HepG2 (cell line): ENCODE measurements around the gene CTSA. TPM values are rescaled to one million over a fixed set of nuclear protein-coding genes. Genes with fewer than 3 reads are reported as not detected.

Source experiments
- BATF2 ChIP-seq: sonication (generic); formaldehyde crosslinking; IDR thresholded peaks from 2 replicates; pipeline ENCODE4 v1.8.0; 2022; ENCODE audit warnings: mild to moderate bottlenecking, missing genetic modification reagents, moderate library complexity
- CHCHD3 ChIP-seq: sonication (generic); formaldehyde crosslinking; IDR thresholded peaks from 2 replicates; pipeline ENCODE4 v1.8.0; 2022; ENCODE audit warnings: mild to moderate bottlenecking, missing genetic modification reagents, moderate library complexity
- LBX2 ChIP-seq: sonication (generic); formaldehyde crosslinking; IDR thresholded peaks from 2 replicates; pipeline ENCODE4 v1.5.0; 2020; ENCODE audit warnings: missing genetic modification reagents, mild to moderate bottlenecking, borderline replicate concordance
- MLXIP ChIP-seq: sonication (generic); formaldehyde crosslinking; IDR thresholded peaks from 2 replicates; pipeline ENCODE4 v1.9.0; 2021; ENCODE audit warnings: missing genetic modification reagents, borderline replicate concordance
- PRDM15 ChIP-seq: sonication (generic); formaldehyde crosslinking; IDR thresholded peaks from 2 replicates; pipeline ENCODE4 v1.4.0; 2020; ENCODE audit warnings: missing genetic modification reagents
- RCOR2 ChIP-seq: IDR thresholded peaks from 2 replicates; pipeline ENCODE4 v1.6.1; 2016; ENCODE audit warnings: missing biosample characterization, missing genetic modification reagents
- SUZ12 ChIP-seq: fragments of 150-350 bp; IDR thresholded peaks from 2 replicates; pipeline ENCODE4 v1.6.1; 2014; ENCODE audit warnings: low read depth, low read length
- TBL1XR1 ChIP-seq: fragments of 150-350 bp; IDR thresholded peaks from 2 replicates; pipeline ENCODE4 v1.6.1; 2014; ENCODE audit warnings: borderline replicate concordance, low read length; ENCODE audit not compliant: partially characterized antibody
- TOPORS ChIP-seq: sonication (generic); formaldehyde crosslinking; IDR thresholded peaks from 2 replicates; pipeline ENCODE4 v1.8.0; 2023; ENCODE audit warnings: mild to moderate bottlenecking, missing genetic modification reagents
- XRCC5 ChIP-seq: fragments of 200-400 bp; formaldehyde crosslinking; optimal IDR thresholded peaks from 2 replicates; pipeline ENCODE3; 2017; ENCODE audit warnings: mild to moderate bottlenecking, low read length
- ZNF10 ChIP-seq: sonication (generic); formaldehyde crosslinking; IDR thresholded peaks from 2 replicates; pipeline ENCODE4 v1.4.0; 2020; ENCODE audit warnings: mild to moderate bottlenecking, low read depth, missing genetic modification reagents, borderline replicate concordance
- ZNF224 ChIP-seq: sonication (generic); formaldehyde crosslinking; IDR thresholded peaks from 2 replicates; pipeline ENCODE4 v1.5.0; 2020; ENCODE audit warnings: mild to moderate bottlenecking, missing genetic modification reagents
- ZNF256 ChIP-seq: sonication (generic); formaldehyde crosslinking; conservative IDR thresholded peaks from 2 replicates; pipeline ENCODE4 v1.4.0; 2020; ENCODE audit warnings: missing genetic modification reagents
- ZNF816 ChIP-seq: sonication (generic); formaldehyde crosslinking; IDR thresholded peaks from 2 replicates; pipeline ENCODE4 v1.8.0; 2022; ENCODE audit warnings: missing genetic modification reagents, mild to moderate bottlenecking, borderline replicate concordance
- polyA plus RNA-seq, 8 experiments: library from polyadenylated mRNA; depleted of rRNA in 3 of 8; stranded (reverse) in 7 of 8; unstranded in 1 of 8; fragments of >200 nt; fragmentation: Illumina TruSeq in 4 of 8; extraction: Trizol in 4 of 8; gene quantifications; 2 replicates each; pipeline versions ENCODE4 v1.2.1 to v1.2.3, GENCODE V29; 2011 to 2016; ENCODE audit warnings: low read depth in 4 of 8, missing spikeins in 1 of 8, mixed read lengths in 1 of 8; ENCODE audit not compliant: insufficient read depth in 1 of 8
- total RNA-seq, 5 experiments: library from RNA; depleted of rRNA; stranded (reverse); fragments of >200 nt; fragmentation: Illumina TruSeq; extraction: Trizol; gene quantifications; 2 replicates each; pipeline ENCODE4 v1.2.3, GENCODE V29; 2016; ENCODE audit warnings: low read depth in 1 of 5

CTSA gene
- total and polyA plus RNA-seq, 2 of the 13 experiments (the other 11 are each of a cell fraction or from before 2014, with no cell fraction given): 202 to 231 TPM

GRCh38 chr20:45945678-45946148 lies 54.6 kb downstream of the CTSA start (continued):
- no peak for TF ChIP-seq TOPORS
- TF ChIP-seq TBL1XR1: no peak
- no peak for TF ChIP-seq BATF2
- TF ChIP-seq ZNF224 (CRISPR knock-in tag): no peak
- no peak for TF ChIP-seq ZNF816
- no peak for TF ChIP-seq SUZ12
- no peak for TF ChIP-seq RCOR2
- TF ChIP-seq PRDM15 (CRISPR knock-in tag): no peak
- TF ChIP-seq MLXIP (CRISPR knock-in tag): no peak
- TF ChIP-seq ZNF256 (CRISPR knock-in tag): no peak
- no peak for TF ChIP-seq LBX2 (CRISPR knock-in tag)
- TF ChIP-seq ZNF10 (CRISPR knock-in tag): no peak
- no peak for TF ChIP-seq CHCHD3 (CRISPR knock-in tag)
- no peak for TF ChIP-seq XRCC5
